ENCODE results near the gene SNX30.

The SNX30 gene

GRCh38 chr9:112885324-112885723 is 134.8 kb downstream of the SNX30 start:
- no peak for DNase-seq (ENCODE audit: low read depth, low spot score)

GRCh38 chr9:112886351-112886750 is 135.8 kb downstream of the SNX30 start:
- DNase-seq (ENCODE audit: low read depth, low spot score), result no peak

GRCh38 chr9:112887381-112887780 is 136.8 kb downstream of the SNX30 start:
- no peak for DNase-seq (ENCODE audit: low read depth, low spot score)

GRCh38 chr9:112890106-112891081 is 139.8 kb downstream of the SNX30 start, which contains the start of gene SLC46A2:
Gene SLC46A2, minus strand, starts transcription at chr9:112890876. Its CDS starts 195 bp downstream, at chr9:112890681.
- DNase-seq (ENCODE audit: low read depth, low spot score), result no peak

- no peak for DNase-seq (ENCODE audit: low read depth, low spot score)
Measured at GRCh38 chr9:112891521-112891920, 141.0 kb downstream of the SNX30 start.

- no peak for DNase-seq (ENCODE audit: low read depth, low spot score)
Measured at GRCh38 chr9:112892981-112893380, 142.4 kb downstream of the SNX30 start.

GRCh38 chr9:112894041-112894440 is 143.5 kb downstream of the SNX30 start:
- DNase-seq (ENCODE audit: low read depth, low spot score), result no peak

- no peak for DNase-seq (ENCODE audit: low read depth, low spot score)
Measured at GRCh38 chr9:112894699-112895098, 144.1 kb downstream of the SNX30 start.

GRCh38 chr9:112896131-112896530 is 145.6 kb downstream of the SNX30 start:
- no peak for DNase-seq (ENCODE audit: low read depth, low spot score)

GRCh38 chr9:112898872-112899311 is 148.3 kb downstream of the SNX30 start:
- DNase-seq (ENCODE audit: low read depth, low spot score), result no peak

- no peak for DNase-seq (ENCODE audit: low read depth, low spot score)
Measured at GRCh38 chr9:112900488-112900887, 149.9 kb downstream of the SNX30 start.

- no peak for DNase-seq (ENCODE audit: low read depth, low spot score)
Measured at GRCh38 chr9:112900901-112901300, 150.3 kb downstream of the SNX30 start.

- no peak for DNase-seq (ENCODE audit: low read depth, low spot score)
Measured at GRCh38 chr9:112905084-112905483, 154.5 kb downstream of the SNX30 start.

- DNase-seq (ENCODE audit: low read depth, low spot score), result no peak
Measured at GRCh38 chr9:112911736-112912135, 161.2 kb downstream of the SNX30 start.

- DNase-seq (ENCODE audit: low read depth, low spot score), result no peak
Measured at GRCh38 chr9:112912636-112913035, 162.1 kb downstream of the SNX30 start.

- DNase-seq (ENCODE audit: low read depth, low spot score), result no peak
Measured at GRCh38 chr9:112913326-112913725, 162.8 kb downstream of the SNX30 start.

GRCh38 chr9:112914524-112914923 is 164.0 kb downstream of the SNX30 start:
- DNase-seq (ENCODE audit: low read depth, low spot score), result no peak

- DNase-seq (ENCODE audit: low read depth, low spot score), result no peak
Measured at GRCh38 chr9:112917047-112917986, 166.8 kb downstream of the SNX30 start.

GRCh38 chr9:112917987-112918362 is 167.4 kb downstream of the SNX30 start:
- DNase-seq (ENCODE audit: low read depth, low spot score), result no peak

GRCh38 chr9:112921549-112921948 is 171.0 kb downstream of the SNX30 start:
- no peak for DNase-seq (ENCODE audit: low read depth, low spot score)

All from smooth muscle cell of the brain vasculature (primary cell).